TTC549 (cell line): ENCODE results near the gene SNCAIP.
A peak's percentile ranks its signal among the peaks of the same experiment; 100 is the strongest.
"Not testable (repeated sequence)": the region's sequence is repeated elsewhere in the genome, so short reads cannot be mapped to it uniquely, and the experiment has no call there.

Experiments used
- FAIRE-seq: peaks from 2 replicates; lab custom pipeline; 2012; peaks lifted over from hg19 to GRCh38; lab: Jason Lieb, UNC

SNCAIP gene

GRCh38 chr5:122468351-122469116 lies 156.5 kb downstream of the SNCAIP start:
- no peak for FAIRE-seq

DNA sequence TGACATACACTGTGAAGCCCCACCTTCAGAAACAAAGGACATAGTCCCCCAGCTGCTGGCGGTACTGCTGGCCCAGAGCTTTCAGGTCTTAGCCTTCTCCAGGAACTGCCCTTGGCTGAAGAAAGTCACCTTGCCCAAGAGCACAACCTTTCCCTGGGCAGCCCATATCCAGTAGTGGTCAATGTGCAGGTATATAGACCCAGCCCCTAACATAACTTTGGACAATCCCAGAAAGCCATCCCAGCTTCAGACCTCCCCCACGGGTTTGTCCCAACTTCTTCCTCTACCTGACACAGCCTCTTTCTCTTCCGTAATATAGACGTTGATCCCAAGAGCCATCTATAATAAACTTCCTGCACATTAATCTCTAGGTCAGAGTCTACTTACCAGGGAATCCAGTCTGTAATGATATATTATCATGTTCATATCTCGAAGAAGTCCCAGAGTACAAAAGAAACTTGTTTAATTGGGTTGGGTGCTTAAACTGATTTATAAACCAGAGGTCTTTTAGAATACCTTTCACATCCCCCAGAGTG lies 157.4 kb downstream of the SNCAIP start:
- no peak for FAIRE-seq

GRCh38 chr5:122470365-122470764 lies 158.3 kb downstream of the SNCAIP start:
- no peak for FAIRE-seq

DNA sequence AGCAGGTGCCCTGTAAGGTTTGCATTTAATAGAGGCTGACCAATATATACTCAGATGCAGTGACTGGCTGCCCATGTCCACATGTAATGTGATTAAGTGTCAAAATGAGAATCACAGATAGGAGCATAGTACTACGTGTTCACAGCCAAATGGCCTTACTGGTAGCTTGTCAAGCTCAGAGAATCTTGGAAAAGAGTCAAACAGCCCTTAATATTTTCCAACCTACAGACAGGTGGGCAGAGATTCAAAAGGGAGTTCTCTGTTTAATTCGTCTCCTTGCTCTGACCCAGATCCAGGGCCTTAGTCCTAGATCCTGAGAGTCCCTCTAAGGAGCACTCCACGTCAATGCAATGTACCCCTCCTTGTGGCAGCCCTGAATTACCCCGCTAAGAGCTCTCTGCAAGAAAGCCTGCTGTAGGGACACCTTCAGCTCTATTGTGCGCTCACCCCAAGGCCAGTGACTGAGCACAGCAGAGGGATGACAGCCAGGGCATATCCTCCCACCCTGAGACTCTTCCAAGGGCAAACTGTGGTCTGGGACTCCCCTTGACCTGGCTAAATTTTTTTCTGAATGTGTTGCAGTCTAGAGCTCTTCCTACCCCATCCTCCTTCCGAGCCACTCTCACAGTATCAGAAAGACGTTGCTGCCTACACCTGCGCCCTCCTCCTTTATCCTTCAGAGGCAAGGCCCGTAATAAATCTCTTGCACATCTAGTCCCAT lies 159.2 kb downstream of the SNCAIP start:
- FAIRE-seq: no peak

- no peak for FAIRE-seq
These were observed 159.7 kb downstream of the SNCAIP start for GRCh38 chr5:122471752-122472061.

- FAIRE-seq: no peak
These were observed 161.3 kb downstream of the SNCAIP start for GRCh38 chr5:122473138-122473843.

- no peak for FAIRE-seq
These were observed 161.9 kb downstream of the SNCAIP start for GRCh38 chr5:122473941-122474340.

- FAIRE-seq: no peak
These were observed 166.9 kb downstream of the SNCAIP start for GRCh38 chr5:122478741-122479442.

- FAIRE-seq: no peak
These were observed 168.1 kb downstream of the SNCAIP start for GRCh38 chr5:122480146-122480545.

- no peak for FAIRE-seq
These were observed 172.1 kb downstream of the SNCAIP start for GRCh38 chr5:122484103-122484502.

DNA sequence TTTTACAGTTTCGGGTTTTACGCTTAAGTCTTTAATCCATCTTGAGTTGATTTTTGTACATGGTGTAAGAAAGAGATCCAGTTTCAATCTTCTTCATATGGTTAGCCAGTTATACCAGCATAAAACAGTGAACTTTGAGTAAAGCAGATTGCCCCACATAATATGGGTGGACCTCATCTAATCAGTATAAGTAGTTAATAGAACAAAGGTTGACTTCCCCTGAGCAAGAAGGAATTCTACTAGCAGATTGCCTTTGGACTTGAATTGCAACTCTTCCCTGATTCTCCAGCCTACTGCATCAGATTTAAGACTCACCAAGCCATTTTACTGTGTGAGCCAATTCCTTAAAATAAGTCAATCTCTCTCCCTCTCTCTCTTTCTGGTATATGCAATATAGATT lies 173.2 kb downstream of the SNCAIP start:
- no peak for FAIRE-seq

GRCh38 chr5:122486616-122487015 lies 174.6 kb downstream of the SNCAIP start:
- not testable (repeated sequence) for FAIRE-seq

- FAIRE-seq: no peak
These were observed 178.7 kb downstream of the SNCAIP start for GRCh38 chr5:122490718-122491117.

- no peak for FAIRE-seq
These were observed 180.6 kb downstream of the SNCAIP start for GRCh38 chr5:122492675-122493074.

GRCh38 chr5:122493091-122494021 lies 181.3 kb downstream of the SNCAIP start:
- FAIRE-seq: no peak

- FAIRE-seq: no peak
These were observed 182.1 kb downstream of the SNCAIP start for GRCh38 chr5:122494109-122494508.

DNA sequence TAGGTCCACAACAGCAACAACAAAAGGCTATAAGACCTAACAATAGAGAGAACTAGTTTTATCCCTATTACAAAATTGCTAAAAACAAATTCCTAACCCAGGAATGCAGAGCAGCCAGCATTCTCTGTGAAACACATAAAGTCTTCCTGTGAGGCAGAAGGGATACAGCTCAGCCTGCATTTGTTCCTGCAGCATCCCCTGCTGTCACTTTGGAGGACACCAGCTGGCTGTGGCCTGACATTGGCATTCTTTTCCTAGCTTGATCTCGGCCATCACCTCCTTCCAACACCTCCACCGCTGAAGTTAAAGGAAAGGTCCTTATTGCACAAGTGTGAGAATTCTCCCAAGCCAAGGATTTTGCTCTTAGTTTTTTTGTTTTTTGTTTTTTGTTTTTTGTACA lies 186.1 kb downstream of the SNCAIP start:
- no peak for FAIRE-seq

DNA sequence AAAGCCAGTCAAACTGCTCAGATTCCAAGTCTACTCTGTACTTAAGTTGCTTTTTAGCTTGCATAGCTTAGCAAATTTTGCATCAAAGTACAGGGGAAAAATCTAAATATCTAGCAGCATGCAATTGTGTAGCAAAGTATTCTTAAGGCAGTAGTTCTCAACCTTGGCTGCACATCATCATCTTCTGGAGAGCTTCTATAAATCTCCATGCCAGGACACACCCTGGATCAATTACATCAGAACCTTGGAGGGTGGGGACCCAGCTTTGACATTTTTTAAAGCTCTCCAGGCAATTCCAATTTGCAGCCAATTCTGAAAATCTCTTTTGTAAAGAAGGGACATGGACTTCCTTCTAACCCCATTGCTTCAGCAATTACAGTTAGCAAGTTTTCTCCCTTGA lies 187.5 kb downstream of the SNCAIP start:
- no peak for FAIRE-seq

- peak; percentile 63 for FAIRE-seq
These were observed 188.4 kb downstream of the SNCAIP start for GRCh38 chr5:122500245-122501088.

- FAIRE-seq: no peak
These were observed 189.0 kb downstream of the SNCAIP start for GRCh38 chr5:122501089-122501435.
